GM10248 (cell line): ENCODE measurements around the gene UHRF1.

Experiments used
- CTCF ChIA-PET: fragments of 300-600 bp; sonication (Branson Sonifier 250); formaldehyde crosslinking; extraction: SDS; loops from one replicate; lab custom pipeline; 2021; ENCODE audit warnings: antibody characterized with exemption; lab: Yijun Ruan, JAX
- POLR2A ChIA-PET: fragments of 350-650 bp; sonication (Branson Sonifier 250); formaldehyde crosslinking; extraction: SDS; loops from one replicate; lab custom pipeline; 2020; ENCODE audit warnings: antibody characterized with exemption; lab: Yijun Ruan, JAX
- DNase-seq: peaks from one replicate; pipeline ENCODE4 v3.0.0; 2012; ENCODE audit errors: extremely low spot score
- CTCF ChIP-seq: IDR thresholded peaks from 2 replicates; pipeline ENCODE4 v1.5.1; 2012; ENCODE audit warnings: mild to moderate bottlenecking, low read depth; ENCODE audit errors: extremely low read depth, missing control alignments, control extremely low read depth

UHRF1 gene

GRCh38 chr19:4991996-4992698 is 82.8 kb downstream of the UHRF1 start:
- ChIA-PET CTCF (no interaction called here), POLR2A (no interaction called here)
- no peak for DNase-seq
- TF ChIP-seq CTCF = no peak

- no peak for DNase-seq
- POLR2A ChIA-PET = interaction anchor here (0.7 kb wide), 1 partner anchor 13 kb away, joined by 5 read pairs; no protein-coding TSS in a partner anchor
- TF ChIP-seq CTCF = no peak
- CTCF ChIA-PET = no interaction called here
Observed at GRCh38 chr19:4993683-4994082, 84.4 kb downstream of the UHRF1 start.

- no peak for TF ChIP-seq CTCF
- DNase-seq = no peak
- ChIA-PET POLR2A (no interaction called here), CTCF (interaction anchor here (1.5 kb wide), 1 partner anchor 35 kb away, joined by 4 read pairs; no protein-coding TSS in a partner anchor)
Observed at GRCh38 chr19:4996701-4997100, 87.4 kb downstream of the UHRF1 start.

- no peak for TF ChIP-seq CTCF
- CTCF ChIA-PET = interaction anchor here (1.5 kb wide), 1 partner anchor 34 kb away, joined by 4 read pairs; no protein-coding TSS in a partner anchor
- no peak for DNase-seq
- POLR2A ChIA-PET = no interaction called here
Observed at GRCh38 chr19:4997297-4997696, 88.0 kb downstream of the UHRF1 start.

- ChIA-PET POLR2A (no interaction called here), CTCF (interaction anchor here (2.2 to 3.3 kb wide), 3 partner anchors 15 to 31 kb away, joined by 9 to 19 read pairs (median 14); no protein-coding TSS in a partner anchor)
- no peak for TF ChIP-seq CTCF
- no peak for DNase-seq
Observed at GRCh38 chr19:5000120-5000611, 90.9 kb downstream of the UHRF1 start.

GRCh38 chr19:5001615-5002014 is 92.3 kb downstream of the UHRF1 start:
- DNase-seq = peak; percentile 58
- POLR2A ChIA-PET = no interaction called here
- TF ChIP-seq CTCF = peak; percentile 60
- CTCF ChIA-PET = interaction anchor here (0.8 to 3.3 kb wide), 17 partner anchors 12 to 510 kb away, joined by 3 to 19 read pairs (median 4); partner anchors contain the start of gene KDM4B
